PFSK-1 (cell line): ENCODE measurements around the gene GRK2.

Experiments
- POLR2AphosphoS5 ChIP-seq: IDR thresholded peaks from 2 replicates; pipeline ENCODE4 v1.6.1; 2012; ENCODE audit warnings: low read depth, mild to moderate bottlenecking, control low read depth, low read length, moderate library complexity
- REST ChIP-seq, 2 experiments: IDR thresholded peaks; 2 replicates each; pipeline versions ENCODE4 v1.6.1 to v1.8.0; 2011 to 2012; ENCODE audit warnings: low read depth in 2 of 2, low read length in 2 of 2, control low read depth in 1 of 2, inconsistent platforms in 1 of 2, mild to moderate bottlenecking in 1 of 2, moderate library complexity in 1 of 2; ENCODE audit not compliant: insufficient read depth in 1 of 2
- SIN3A ChIP-seq: IDR thresholded peaks from 2 replicates; pipeline ENCODE4 v1.6.1; 2012; ENCODE audit warnings: mild to moderate bottlenecking, low read length, moderate library complexity, borderline replicate concordance; ENCODE audit not compliant: insufficient read depth
- TAF1 ChIP-seq: IDR thresholded peaks from 2 replicates; pipeline ENCODE4 v1.6.1; 2012; ENCODE audit warnings: low read length, control low read depth, borderline replicate concordance; ENCODE audit not compliant: insufficient read depth

DNA sequence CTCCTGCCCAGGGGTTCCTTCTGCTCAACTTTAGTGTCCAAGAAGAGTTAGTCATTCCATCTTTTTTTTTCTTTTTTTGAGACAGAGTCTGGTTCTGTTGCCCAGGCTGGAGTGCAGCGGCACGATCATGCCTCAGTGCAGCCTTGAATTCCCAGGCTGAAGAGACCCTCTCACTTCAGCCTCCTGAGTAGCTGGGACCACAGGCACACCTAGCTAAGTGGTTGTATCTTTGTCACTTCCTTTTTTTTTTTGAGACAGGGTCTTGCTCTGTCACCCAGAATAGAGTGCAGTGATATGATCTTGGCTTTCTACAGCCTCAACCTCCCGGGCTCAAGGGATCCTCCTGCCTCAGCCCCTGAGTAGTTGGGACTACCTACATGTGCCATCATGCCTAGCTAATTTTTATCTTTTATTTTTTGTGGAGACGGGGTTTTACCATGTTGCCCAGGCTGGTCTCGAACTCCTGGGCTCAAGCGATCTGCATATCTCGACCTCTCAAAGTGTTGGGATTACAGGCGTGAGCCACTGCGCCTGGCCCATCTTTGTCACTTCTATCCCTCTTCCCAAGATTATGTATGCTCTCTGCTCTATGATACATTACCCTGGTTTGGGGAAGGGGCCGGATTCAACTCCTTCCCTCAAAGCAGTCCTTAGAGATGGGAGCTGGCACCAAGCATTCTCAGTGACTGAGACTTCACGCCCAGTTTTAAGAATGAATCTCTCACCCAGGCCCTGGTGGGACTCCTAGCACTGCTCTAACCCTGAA is 47.0 kb downstream of the GRK2 start:
- TF ChIP-seq SIN3A (no peak), TAF1 (no peak), REST (IDR thresholded peaks at IDR 0.05; ENCODE audit: insufficient read depth in 1 of 2, low read depth in 2 of 2, low read length in 2 of 2) (no peak), POLR2AphosphoS5 (no peak)
